Measurements from ENCODE around the gene SPDEF.

Gene SPDEF

DNA sequence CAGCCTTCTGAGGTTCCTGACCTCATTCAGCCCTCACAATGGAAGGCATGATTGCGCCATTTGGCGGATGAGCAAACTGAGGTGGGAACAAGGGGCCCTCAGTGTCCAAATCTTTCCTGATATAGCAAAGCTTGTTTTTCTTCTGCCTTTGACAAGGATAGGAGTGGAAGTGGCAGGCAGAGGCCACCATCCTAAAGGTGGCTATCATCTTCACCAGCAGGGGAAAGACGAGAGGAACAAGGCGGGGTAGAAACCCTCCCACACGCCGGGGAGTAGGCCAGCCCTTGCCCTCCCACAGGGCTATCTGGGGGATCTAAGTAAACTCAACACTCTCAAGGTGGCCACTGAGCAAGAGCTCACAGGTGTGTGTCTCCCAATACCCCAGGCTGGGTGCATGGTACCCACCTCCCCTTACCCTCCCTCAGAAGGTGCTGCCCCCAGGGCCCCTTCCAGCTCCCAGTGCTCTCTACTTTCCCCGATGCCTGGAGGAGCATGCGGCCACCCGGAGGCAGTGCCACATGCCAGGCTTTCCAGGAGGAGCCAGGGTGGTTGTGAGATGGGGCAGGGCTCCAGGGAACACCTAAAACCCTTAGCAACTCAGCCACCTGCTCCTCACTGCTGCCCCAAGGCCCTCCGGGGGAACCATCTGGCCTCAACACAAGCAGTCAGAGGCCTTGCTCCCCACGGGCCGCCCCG is 11.2 kb downstream of the SPDEF start:
- no peak for DNase-seq (ENCODE audit: low spot score)

DNA sequence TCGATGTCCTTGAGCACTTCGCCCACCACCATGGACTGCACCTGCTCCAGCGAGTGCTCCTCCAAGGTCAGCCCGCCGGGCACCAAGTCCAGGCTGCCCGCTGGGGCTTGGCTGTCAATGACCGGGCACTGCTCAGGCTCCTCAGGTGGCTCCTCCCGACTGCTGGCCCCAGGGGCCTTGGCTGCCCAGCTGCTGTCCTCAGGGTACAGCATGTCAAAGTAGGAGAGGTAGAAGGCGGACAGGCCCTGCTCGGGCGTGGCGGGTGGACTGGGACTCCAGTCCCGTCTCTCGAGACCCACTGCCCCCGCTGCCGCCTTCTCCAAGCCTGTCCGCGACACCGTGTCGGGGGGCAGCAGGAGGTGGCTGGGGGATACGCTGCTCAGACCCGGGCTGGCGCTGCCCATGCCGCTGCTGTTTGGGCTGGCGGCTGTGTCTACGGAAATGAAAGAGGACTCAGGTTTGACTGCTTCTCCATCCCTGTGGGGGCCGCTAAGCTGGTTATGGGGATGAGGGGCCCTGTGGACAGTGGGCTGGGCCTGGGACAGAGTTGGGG is 12.0 kb downstream of the SPDEF start:
- DNase-seq (ENCODE audit: low spot score), result no peak

DNA sequence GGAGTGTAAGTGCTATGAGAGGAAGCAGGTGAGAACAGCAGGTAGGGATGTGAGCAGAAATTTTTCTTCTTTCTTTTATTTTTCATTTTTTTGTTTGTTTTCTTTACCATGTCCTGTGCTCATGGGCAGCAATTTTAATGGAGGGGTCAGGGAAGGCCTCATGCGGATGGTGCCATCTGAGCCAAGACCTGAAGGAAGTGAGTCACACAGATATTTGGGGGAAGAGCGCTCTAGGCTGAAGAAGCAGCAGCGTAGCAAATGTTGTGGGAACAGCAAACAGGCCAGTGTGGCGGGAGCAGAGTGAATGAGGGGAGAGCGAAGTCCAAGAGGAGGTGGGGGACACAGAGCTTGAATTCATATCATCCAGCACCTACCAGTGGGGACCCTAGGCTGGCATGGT is 12.7 kb downstream of the SPDEF start:
- no peak for DNase-seq (ENCODE audit: low spot score)

DNA sequence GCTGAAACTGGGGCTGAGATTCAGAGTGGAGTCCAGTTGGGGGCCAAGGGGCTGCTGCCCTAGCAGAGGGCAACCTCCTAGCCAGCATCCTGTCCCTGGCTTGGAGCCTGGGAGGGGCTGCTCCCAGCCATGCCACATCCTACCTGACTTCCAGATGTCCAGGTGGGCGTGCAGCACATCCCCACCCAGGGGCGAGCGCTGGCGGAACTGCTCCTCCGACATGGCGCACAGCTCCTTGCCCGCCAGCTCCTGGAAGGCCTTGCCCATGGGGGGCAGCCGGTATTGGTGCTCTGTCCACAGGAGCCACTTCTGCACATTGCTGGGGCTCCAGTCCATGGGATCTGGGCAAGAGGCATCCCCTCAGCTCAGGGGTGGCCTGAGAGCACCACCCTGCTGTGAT is 15.3 kb downstream of the SPDEF start:
- no peak for DNase-seq (ENCODE audit: low spot score)

DNA sequence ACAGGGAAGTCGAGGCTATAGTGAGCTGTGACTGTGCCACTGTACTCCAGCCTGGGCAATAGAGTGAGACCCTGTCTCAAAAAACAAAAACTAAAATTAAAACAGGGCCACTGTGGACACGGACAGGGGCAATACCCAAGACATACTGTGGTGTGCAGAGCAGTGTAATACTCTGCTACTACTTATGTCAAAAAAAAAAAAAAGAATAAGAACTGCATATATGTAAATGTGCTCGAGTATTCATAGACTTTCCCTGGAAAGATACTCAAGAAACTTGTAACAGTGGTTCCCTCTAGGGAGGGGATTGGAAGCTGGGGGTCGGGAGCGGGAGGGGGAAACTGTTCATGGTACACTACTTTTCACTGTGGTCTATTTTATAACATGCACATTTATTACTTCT is 15.9 kb downstream of the SPDEF start:
- no peak for DNase-seq (ENCODE audit: low spot score)

DNA sequence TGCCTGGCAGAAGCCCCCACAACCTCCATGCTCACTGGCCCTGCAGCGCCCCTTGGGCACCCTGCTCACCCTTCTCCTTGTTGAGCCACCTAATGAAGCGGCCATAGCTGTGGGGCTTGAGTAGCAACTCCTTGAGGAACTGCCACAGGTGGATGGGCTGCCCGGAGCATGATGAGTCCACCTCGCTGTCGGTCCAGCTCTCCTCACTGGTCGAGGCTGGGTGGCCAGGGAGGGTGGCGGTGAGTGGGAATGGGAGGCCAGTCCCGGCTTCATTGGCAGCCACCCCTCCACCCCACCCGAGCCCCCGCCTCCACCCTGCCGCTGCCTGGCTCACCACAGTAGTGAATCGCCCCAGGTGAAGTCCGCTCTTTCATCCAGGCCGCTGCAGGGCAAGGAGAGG is 16.9 kb downstream of the SPDEF start:
- no peak for DNase-seq (ENCODE audit: low spot score)

DNA sequence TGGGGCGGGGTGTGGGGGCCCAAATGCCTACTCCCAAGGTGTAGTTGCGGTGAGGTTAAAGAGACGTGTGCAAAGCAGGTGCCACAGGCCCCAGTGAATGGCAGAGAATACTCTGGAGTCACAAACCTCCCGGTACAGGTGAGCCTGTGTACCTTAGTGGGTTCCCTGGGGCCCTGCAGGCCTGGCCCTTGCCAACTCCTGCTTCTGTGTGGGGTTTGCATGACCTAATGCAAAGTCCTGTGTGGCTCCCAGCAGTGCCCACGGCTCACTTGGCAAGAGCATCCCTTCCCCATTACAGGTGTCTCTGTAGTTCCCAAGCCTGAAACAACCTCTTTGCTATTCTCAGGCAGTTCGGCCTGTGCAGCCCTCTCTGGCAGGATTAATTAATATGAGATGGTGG is 17.5 kb downstream of the SPDEF start:
- DNase-seq (ENCODE audit: low spot score), result no peak

DNA sequence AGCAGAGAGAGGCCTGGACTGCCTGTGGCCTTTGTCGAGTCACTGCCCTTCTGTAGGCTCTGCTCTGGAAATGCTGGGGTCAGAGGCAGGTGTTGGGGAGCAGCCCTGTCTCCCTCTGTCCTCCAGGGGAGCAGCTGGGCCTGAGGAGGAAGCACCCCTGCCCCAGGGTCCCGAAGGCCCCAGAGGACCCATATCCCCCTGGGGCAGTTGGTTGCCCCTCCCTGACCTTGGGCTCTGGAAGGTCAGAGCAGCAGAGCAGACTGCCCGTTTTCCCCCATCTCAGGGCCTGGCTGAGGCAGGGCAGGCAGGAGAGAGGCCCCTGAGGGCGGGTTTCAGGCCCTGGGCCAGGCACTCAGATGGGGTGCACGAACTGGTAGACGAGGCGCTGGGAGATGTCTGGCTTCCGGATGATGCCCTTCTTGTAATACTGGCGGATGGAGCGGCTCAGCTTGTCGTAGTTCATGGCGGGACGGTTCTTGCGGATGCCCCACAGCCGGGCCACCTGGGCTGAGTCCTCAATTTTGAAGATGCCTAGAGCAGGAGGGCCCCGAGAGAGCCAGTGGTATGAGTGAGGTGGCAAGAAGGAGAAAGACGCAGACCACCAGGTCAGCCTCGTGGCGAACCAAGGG is 18.1 kb downstream of the SPDEF start:
- no peak for DNase-seq (ENCODE audit: low spot score)

DNA sequence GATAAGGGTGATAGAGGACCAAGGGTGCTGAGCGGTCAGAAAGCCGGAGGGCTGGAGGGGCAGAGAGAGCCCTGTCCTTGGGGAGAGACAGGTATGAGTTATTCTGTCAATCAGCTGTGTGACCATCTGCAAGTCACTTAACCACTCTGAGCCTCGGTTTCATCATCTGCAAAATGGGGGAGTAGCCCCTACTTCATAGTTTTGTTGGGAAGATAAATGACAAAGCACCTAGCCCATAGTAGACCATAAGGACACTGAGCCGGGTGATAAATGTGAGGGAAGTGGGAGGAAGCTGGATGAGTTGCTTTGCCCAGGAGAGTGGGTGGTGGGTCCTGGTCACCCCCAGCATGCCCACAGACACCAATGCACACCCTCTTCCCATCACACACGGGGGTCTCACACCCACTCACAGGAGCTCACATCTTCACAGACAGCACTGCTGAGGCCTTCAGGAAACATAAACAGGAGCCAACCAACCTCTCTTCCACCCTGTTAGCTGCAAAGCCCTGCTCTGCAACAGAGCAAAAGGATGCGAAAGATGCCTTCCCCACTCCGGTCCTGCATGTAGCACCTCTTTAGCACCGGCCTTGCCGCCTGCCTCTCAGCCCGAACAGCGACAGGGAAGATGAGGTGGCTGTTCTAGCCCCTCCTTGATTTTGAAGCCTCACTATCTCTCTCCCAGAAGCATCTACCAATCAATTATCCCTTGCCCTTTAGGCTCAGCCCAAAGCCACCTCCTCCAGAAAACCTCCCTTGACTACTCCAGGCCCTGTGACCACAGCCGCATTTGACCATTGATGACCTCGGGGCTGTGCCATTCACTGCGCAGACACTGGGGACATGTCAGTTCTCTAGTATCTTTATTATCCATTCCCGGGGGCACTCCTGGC is 18.9 kb downstream of the SPDEF start:
- DNase-seq (ENCODE audit: low spot score), result no peak

DNA sequence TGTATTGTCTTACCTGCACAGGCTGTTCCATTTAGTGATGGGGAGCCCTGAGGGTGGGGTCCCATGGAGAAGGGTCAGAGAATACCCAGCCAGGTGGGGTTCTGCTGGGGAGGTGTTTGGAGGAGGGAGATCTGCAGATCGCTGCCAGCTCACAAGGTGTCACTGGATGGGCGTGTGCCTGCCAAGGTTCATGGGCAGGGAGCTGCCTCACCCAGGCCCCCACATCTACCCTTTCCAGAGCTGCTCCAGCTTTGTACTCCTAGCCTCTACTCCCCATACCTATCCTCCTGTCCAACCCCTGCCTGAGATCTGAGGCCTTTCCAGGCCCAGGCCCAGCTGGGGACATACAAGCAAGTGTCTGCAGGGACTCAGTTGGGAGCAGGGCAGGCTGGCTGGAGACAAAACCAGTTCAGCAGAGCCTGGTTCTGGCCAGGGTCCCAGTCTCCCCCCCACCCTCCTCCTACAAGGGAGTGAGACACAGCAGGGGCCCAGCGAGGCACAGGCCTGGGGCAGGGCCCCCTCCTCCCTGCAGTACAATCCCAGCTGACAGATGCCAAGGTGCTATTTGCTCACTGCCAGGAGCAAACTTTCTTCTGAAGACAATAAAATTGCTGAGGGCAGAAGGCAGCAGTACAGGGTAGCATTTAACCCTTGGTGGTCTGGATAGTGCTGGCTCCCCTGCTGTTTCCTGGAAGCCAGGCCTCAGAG is 19.7 kb downstream of the SPDEF start:
- DNase-seq (ENCODE audit: low spot score), result no peak

DNA sequence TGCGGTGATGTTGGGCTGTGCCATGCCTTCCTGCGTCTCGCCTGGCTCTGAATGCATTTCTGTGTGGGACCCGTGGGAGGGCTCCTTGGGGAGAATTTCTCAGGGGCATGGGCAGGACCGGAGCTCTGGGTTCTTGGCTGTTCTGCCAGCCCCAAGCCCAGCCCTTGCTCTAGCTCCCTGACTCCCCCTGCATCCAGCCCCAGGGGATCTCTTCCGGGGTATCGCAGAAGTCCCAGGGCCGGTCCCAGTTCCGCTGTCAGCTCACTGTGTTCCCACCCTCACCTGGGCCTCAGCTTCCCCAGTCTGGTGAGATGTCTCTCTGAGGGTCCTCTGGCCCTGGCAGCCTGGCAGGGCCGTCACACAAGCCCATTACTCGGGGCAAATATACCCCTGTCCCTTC is 20.5 kb downstream of the SPDEF start:
- no peak for DNase-seq (ENCODE audit: low spot score)

DNA sequence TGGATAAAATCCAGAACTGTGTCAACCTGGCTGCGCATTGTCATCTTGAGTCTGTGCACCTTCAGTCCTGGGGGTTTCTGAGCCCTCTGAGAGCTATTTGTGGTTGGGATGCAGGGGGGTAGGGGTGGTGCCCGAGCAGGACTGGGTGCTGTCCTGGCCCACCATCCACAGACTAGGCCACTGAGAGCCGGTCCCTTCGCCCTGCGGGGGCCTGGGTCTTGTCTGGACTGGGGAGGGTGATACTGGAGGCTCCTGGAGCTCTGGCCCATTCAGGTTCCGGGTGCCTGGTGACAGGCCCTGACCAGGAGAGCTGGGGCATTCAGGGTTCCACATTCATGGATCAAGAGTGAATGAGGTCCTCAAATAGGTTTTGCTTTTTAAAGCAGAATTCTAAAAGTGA is 20.9 kb downstream of the SPDEF start:
- DNase-seq (ENCODE audit: low spot score), result no peak

DNA sequence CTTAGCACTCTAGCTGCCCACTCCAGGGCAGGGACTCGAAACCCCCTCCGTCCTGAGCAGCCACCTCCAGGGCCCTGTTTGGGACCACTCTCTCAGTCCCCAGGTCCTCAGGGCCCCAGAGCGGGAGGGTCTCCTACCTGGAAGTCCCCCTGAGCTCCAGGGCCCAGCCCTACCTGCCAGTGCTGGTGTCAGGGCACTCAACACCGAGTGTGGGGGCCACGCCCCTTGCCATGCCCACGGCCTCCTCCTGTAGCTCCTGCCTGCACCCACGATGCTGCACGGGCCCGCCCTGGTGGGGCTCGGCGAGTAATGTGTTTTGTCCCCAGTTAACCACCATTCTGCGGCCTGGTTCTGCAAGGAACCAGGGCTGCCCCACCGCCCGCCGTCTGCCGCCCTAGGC is 21.5 kb downstream of the SPDEF start:
- no peak for DNase-seq (ENCODE audit: low spot score)

DNA sequence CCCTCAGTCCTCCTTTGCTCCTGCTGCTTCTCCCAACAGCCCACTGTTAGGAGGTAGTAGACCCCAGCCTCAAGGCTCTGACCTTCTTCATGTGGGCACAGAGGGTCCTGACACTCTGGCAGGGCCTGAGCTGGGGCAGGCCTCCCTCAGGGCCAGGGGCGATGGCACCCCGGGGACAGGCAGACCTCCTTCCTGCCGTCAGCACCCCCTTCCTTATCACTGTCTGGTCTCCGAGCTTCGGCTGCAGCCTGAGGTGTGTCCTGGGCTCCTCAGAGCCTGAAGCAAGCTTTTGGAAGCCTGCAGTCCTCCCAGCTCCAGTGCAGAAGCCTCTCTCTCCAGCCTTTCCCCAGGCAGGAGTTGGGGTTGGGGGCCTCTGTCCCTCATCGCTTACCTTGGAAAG is 22.0 kb downstream of the SPDEF start:
- no peak for DNase-seq (ENCODE audit: low spot score)

DNA sequence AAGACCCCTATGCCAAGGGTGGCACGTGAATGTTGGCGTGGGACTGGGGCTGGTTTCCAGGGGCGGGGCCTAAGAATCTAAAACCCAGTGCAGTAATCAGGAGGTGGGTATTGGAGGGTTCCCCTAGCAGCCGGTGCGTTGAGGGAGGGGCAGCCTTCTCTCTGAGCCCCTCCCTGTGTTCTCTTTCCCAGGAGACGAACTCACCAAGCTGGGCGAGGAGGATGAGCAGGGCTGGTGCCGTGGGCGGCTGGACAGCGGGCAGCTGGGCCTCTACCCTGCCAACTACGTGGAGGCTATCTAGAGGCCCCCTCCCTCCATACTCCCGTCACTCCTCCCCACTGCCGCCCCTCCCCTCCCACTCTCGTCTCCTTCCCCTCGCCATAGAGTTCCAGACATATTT is 23.9 kb downstream of the SPDEF start:
- no peak for DNase-seq (ENCODE audit: low spot score)

DNA sequence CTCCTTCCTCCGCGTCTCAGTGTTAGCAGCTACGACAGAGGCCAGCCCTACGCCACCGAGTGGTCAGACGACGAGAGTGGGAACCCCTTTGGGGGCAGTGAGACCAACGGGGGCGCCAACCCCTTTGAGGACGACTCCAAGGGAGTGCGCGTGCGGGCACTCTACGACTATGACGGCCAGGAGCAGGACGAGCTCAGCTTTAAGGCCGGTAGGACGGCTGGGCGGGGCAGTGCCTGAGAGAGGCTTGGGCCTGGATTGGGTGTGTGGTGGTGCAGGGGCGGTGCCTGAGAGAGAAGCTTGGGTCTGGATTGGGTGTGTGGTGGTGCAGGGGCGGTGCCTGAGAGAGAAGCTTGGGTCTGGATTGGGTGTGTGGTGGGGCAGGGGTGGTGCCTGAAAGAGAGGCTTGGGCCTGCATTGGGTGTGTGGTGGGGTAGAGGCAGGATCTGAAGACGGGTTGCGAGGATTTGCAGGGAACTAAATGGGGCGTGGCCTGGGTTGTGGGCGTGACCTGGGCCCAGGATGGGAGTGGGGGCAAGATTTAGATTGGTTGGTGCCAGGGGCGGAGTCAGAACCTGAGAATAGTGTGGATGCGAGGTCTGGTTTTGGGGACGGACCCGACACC is 24.4 kb downstream of the SPDEF start:
- no peak for DNase-seq (ENCODE audit: low spot score)

DNA sequence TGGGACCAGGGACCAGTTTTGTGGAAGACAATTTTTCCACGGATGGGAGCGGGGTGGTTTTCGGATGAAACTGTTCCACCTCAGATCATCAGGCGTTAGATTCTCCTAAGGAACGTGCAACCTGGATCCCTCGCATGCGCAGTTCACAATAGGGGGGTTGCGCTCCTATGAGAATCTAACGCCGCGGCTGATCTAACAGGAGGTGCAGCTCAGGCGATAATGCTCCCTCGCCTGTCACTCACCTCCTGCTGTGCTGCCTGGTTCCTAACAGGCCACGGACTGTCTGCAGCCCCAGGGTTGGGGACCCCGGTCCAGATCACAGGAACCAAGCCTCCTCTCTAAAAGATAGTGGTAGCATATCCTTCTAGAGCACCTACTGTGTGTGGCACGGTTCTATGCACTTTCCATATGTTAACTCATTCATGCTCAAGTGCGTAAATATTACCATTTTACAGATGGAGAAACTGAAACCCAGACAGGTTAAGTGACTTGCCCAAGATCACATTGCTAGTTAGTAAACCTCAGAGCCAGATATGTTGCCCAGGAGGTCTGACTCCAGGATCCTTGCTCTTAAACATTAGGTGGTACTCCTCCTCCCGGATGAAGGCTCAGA is 25.3 kb downstream of the SPDEF start:
- DNase-seq (ENCODE audit: low spot score), result no peak

DNA sequence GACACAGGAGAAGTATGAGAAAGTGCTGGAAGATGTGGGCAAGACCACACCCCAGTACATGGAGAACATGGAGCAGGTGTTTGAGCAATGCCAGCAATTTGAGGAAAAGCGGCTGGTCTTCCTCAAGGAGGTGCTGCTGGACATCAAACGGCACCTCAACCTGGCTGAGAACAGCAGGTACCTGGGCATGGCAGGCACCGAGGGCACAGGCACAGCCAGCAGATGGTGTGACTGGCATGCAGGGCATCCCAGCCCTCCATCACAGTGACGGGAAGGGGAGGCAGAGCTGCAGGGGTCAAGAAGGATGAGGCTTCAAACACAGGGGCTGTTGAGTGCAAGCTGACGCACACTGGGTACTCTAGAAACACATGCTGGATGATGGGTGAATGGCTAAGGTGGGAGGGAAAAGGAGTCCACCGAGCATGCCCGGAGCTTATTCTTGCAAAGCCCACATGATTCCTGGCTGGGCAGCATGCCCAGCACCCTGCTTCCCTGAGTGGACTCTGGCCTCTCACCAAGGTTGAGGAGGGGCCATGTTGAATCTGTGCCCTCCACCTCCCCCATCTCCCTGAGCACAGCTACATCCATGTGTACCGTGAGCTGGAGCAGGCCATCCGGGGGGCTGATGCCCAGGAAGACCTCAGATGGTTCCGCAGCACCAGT is 26.3 kb downstream of the SPDEF start:
- DNase-seq (ENCODE audit: low spot score), result no peak

DNA sequence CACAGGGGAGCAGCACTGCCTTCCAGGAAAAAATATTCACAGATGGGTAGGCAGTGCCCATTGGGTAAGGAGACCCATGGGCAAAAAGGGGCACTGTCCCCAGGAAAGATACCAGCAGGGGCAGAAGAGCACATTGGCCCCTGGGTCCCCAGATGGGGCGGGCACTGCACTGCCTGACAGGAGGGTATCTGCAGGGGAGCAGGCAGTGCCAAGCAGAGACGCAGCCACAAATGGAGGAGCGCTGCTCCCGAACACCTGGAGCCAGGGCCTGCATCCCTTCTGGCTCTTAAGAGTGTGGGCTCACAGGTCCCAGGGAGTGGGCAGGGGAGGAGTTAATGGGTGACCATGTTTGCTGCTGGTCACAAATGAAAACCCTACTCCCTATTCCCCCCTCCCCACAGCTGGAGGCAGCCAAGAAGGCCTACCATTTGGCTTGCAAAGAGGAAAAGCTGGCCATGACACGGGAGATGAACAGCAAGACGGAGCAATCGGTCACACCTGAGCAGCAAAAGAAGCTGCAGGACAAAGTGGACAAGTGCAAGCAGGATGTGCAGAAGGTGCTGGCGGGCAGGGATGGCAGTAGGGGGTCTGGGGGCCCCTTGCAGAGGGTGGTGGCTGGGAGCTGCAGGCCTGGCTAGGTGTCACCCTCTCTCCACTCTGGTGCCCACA is 27.0 kb downstream of the SPDEF start:
- DNase-seq (ENCODE audit: low spot score), result no peak
